ENCODE measurements around the gene HOXB6. TPM values are rescaled to one million over a fixed set of nuclear protein-coding genes. Genes with fewer than 3 reads are reported as not detected.

Gene HOXB6
- total and polyA plus RNA-seq, 3 experiments from 2014 or later, result 0.22 to 0.37 TPM; not detected in 1

- Mint-ChIP-seq H3K4me1 (peaks cover 16 to 38% (median 28%) of the 10 kb centered on the region in 3 donors), H3K27ac (peak overlapping the region in 2 of 8 donors; percentile 20 to 45), H3K36me3 (peaks cover 0 to 1% (median 0%) of the 10 kb centered on the region in 3 donors), H3K27me3 (peaks cover 61 to 72% of the 10 kb centered on the region in 2 donors), H3K9me3 (no peaks in the 10 kb centered on the region), H3K4me3 (peak overlapping the region in 1 of 7 donors; percentile 48)
- Histone ChIP-seq H3K4me1 (ENCODE audit: insufficient read depth, low read length) (peaks cover 15% of the 10 kb centered on the region), H3K4me3 (ENCODE audit: low read length) (no peak overlapping the region), H3K36me3 (ENCODE audit: insufficient read depth, low read length) (no peaks in the 10 kb centered on the region), H3K27me3 (ENCODE audit: insufficient read depth, low read length, poor library complexity, severe bottlenecking) (peaks cover 32% of the 10 kb centered on the region), H3K27ac (ENCODE audit: low read depth, low read length) (no peak overlapping the region), H3K9me3 (ENCODE audit: low read length) (no peaks in the 10 kb centered on the region)
- DNase-seq, result no peak
- CTCF ChIA-PET, result no interaction called here
- POLR2A ChIA-PET, result no interaction called here
Observed at GRCh38 chr17:48644159-48644558, 39.4 kb upstream of the HOXB6 start.

- H3K4me1 Mint-ChIP-seq, result peaks cover 16 to 38% (median 28%) of the 10 kb centered on the region in 3 donors
- ChIA-PET POLR2A (no interaction called here), CTCF (interaction anchor here (0.8 kb wide), 1 partner anchor 25 kb away, joined by 3 read pairs; no protein-coding TSS in a partner anchor)
- H3K4me3 ChIP-seq (ENCODE audit: low read length), result no peak overlapping the region
- no peaks in the 10 kb centered on the region for H3K9me3 Mint-ChIP-seq
- H3K27ac ChIP-seq (ENCODE audit: low read depth, low read length), result no peak overlapping the region
- peaks cover 0 to 1% (median 0%) of the 10 kb centered on the region in 3 donors for H3K36me3 Mint-ChIP-seq
- H3K36me3 ChIP-seq (ENCODE audit: insufficient read depth, low read length), result no peaks in the 10 kb centered on the region
- H3K27me3 Mint-ChIP-seq, result peaks cover 61 to 77% of the 10 kb centered on the region in 2 donors
- H3K4me1 ChIP-seq (ENCODE audit: insufficient read depth, low read length), result peaks cover 15% of the 10 kb centered on the region
- H3K4me3 Mint-ChIP-seq, result peak overlapping the region in 1 of 7 donors; percentile 57
- H3K27ac Mint-ChIP-seq, result no peak overlapping the region
- H3K9me3 ChIP-seq (ENCODE audit: low read length), result no peaks in the 10 kb centered on the region
- H3K27me3 ChIP-seq (ENCODE audit: insufficient read depth, low read length, poor library complexity, severe bottlenecking), result peaks cover 34% of the 10 kb centered on the region
- DNase-seq, result no peak
Observed at GRCh38 chr17:48643697-48644012, 38.9 kb upstream of the HOXB6 start.

DNA sequence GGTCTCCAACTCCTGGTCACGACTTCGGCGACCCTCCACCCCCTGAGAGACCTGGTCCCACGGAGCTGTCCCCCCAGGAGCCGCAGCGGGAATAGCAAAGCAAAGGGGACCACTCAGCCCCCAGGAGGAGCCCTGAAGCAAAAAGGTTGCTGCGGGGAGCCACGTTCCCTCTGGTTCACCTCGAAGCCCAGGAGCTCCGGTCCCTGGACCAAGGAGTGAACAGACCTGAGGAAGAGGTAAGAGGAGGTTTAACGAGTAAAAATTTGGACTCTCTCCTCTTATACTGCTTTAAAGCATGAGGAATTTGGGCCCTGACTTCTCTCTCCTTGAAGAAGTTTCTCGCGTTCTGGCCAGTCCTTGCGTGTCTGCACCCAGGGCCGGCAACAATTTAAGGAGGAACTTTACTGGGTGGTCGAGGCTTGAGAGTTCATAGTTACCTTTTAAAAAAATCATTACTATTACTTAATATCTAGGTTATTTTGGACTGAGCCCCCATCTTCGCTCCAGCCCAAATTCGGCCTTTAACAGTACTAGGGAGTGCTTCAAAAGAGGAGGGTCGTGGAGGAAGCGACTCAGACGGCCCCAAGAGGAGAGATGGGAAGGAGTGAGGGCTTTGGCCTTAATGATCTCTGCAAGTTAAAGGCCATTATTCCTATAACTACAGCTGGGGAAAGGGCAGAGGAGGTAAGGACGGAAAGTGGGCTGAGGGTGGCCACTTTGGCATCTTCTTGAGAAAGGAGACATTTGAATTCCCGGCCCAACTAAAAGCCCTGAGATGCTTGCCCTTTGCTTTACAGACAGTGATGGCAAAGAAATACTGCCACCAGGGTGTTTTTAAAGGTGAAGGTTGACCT is 38.3 kb upstream of the HOXB6 start:
- Mint-ChIP-seq H3K27me3 (peaks cover 65 to 81% of the 10 kb centered on the region in 2 donors), H3K36me3 (peaks cover 0 to 1% (median 0%) of the 10 kb centered on the region in 3 donors), H3K4me1 (peaks cover 16 to 37% (median 26%) of the 10 kb centered on the region in 3 donors), H3K9me3 (no peaks in the 10 kb centered on the region), H3K4me3 (peak overlapping the region in 2 of 7 donors; percentile 57 to 65), H3K27ac (no peak overlapping the region)
- Histone ChIP-seq H3K4me3 (ENCODE audit: low read length) (no peak overlapping the region), H3K27me3 (ENCODE audit: insufficient read depth, low read length, poor library complexity, severe bottlenecking) (peaks cover 34% of the 10 kb centered on the region), H3K4me1 (ENCODE audit: insufficient read depth, low read length) (peaks cover 15% of the 10 kb centered on the region), H3K27ac (ENCODE audit: low read depth, low read length) (no peak overlapping the region), H3K36me3 (ENCODE audit: insufficient read depth, low read length) (no peaks in the 10 kb centered on the region), H3K9me3 (ENCODE audit: low read length) (no peaks in the 10 kb centered on the region)
- no peak for DNase-seq
- POLR2A ChIA-PET, result no interaction called here
- CTCF ChIA-PET, result interaction anchor here (0.8 kb wide), 1 partner anchor 24 kb away, joined by 3 read pairs; no protein-coding TSS in a partner anchor

DNA sequence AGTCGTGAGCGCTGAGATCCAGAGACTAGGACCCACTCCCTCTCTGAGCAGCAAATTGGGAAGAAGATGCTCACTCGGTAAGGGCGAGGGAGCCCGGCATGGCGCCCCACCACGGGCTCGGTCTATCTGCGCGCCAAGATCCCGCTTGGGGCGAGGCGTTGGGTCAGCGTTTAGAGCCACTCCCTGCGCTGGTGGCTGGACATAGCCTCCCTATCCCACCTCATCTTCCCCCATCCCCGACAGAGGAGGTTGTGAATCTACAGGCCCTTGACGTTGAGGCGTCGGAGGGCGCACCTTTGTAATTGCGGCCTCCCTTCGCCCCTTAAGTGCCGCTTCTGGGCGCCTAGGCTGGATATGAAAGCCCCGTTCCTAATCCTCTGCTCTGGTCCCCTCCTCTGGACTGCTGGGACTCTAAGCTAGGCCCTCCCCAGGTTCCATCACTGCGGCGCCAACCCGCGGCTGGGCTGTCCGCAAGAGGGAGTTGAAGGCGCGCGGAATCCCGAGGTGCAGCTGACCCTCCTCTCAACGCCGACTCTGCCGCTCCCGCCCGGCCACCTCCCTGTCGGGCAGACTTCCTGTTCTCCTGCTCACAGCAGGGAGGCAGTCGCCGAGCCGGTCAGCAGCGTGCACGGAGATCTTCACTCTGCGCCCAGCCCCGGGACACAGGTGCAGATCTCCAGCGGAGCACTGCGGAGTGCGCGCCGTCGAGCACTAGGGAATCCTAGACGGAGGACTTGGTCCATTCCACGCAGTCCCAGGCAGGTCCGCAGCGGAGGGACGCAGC is 37.5 kb upstream of the HOXB6 start:
- Mint-ChIP-seq H3K4me1 (peaks cover 12 to 30% (median 20%) of the 10 kb centered on the region in 3 donors), H3K36me3 (peaks cover 0 to 1% (median 0%) of the 10 kb centered on the region in 3 donors), H3K4me3 (no peak overlapping the region), H3K9me3 (no peaks in the 10 kb centered on the region), H3K27ac (no peak overlapping the region), H3K27me3 (peaks cover 69 to 83% of the 10 kb centered on the region in 2 donors)
- DNase-seq, result no peak
- Histone ChIP-seq H3K27ac (ENCODE audit: low read depth, low read length) (no peak overlapping the region), H3K9me3 (ENCODE audit: low read length) (no peaks in the 10 kb centered on the region), H3K27me3 (ENCODE audit: insufficient read depth, low read length, poor library complexity, severe bottlenecking) (peaks cover 41% of the 10 kb centered on the region), H3K4me3 (ENCODE audit: low read length) (no peak overlapping the region), H3K36me3 (ENCODE audit: insufficient read depth, low read length) (no peaks in the 10 kb centered on the region), H3K4me1 (ENCODE audit: insufficient read depth, low read length) (peaks cover 10% of the 10 kb centered on the region)
- CTCF ChIA-PET, result interaction anchor here (0.9 kb wide), 1 partner anchor 36 kb away, joined by 3 read pairs; no protein-coding TSS in a partner anchor
- POLR2A ChIA-PET, result no interaction called here

DNA sequence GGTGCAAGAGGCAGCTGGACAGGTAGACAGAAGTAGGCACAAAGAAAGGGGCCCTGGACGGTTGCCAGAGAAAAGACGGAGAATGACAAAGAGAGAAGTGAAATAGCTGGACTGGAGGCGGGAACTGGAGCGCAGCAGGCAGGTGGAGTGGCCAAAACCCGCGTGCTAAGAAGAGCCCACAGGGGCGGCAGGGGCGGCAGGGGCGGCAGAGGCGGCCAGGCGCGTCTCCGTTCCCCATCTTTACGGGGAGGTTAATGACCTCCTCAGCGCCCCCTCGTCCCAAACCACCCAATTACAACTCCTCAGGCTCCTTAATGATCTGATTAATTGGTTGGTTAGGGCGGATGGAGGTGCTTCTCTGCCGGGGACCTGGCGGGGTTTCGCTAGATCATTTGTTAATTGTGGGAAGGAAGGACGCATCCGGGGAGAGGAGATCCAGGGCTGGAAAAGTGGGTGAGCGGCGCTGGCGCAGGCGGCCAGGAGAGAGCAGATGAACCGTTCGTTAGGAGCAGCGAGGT is 36.8 kb upstream of the HOXB6 start:
- Mint-ChIP-seq H3K27me3 (peaks cover 69 to 90% of the 10 kb centered on the region in 2 donors), H3K4me1 (peaks cover 14 to 30% (median 18%) of the 10 kb centered on the region in 3 donors), H3K27ac (peak overlapping the region in 1 of 8 donors; percentile 47), H3K9me3 (no peaks in the 10 kb centered on the region), H3K4me3 (peak overlapping the region in 2 of 7 donors; percentile 15 to 86), H3K36me3 (no peaks in the 10 kb centered on the region)
- Histone ChIP-seq H3K27me3 (ENCODE audit: insufficient read depth, low read length, poor library complexity, severe bottlenecking) (peaks cover 47% of the 10 kb centered on the region), H3K9me3 (ENCODE audit: low read length) (no peaks in the 10 kb centered on the region), H3K4me3 (ENCODE audit: low read length) (no peak overlapping the region), H3K36me3 (ENCODE audit: insufficient read depth, low read length) (no peaks in the 10 kb centered on the region), H3K27ac (ENCODE audit: low read depth, low read length) (no peak overlapping the region), H3K4me1 (ENCODE audit: insufficient read depth, low read length) (peaks cover 10% of the 10 kb centered on the region)
- DNase-seq, result no peak
- ChIA-PET CTCF (interaction anchor here (0.9 kb wide), 1 partner anchor 37 kb away, joined by 3 read pairs; no protein-coding TSS in a partner anchor), POLR2A (no interaction called here)

DNA sequence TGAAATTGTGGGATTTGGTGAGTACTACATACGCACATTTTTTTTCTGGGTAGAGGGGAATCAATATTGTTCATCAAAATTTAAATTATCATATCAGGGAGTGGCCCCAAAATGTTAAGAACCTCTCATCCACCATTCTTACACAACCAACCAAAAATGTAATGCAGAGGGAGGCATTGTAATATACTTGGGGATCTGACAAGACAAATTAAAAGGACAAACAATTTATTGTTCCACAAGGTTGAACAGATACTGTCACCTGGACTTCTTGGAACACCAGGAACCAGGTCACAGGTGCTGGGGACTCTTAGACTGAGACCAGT is 36.0 kb upstream of the HOXB6 start:
- Mint-ChIP-seq H3K27me3 (peaks cover 74 to 95% of the 10 kb centered on the region in 2 donors), H3K4me1 (peaks cover 15 to 30% (median 24%) of the 10 kb centered on the region in 3 donors), H3K4me3 (no peak overlapping the region), H3K27ac (no peak overlapping the region), H3K9me3 (no peaks in the 10 kb centered on the region), H3K36me3 (no peaks in the 10 kb centered on the region)
- Histone ChIP-seq H3K27me3 (ENCODE audit: insufficient read depth, low read length, poor library complexity, severe bottlenecking) (peaks cover 53% of the 10 kb centered on the region), H3K4me3 (ENCODE audit: low read length) (no peak overlapping the region), H3K36me3 (ENCODE audit: insufficient read depth, low read length) (no peaks in the 10 kb centered on the region), H3K4me1 (ENCODE audit: insufficient read depth, low read length) (peaks cover 9% of the 10 kb centered on the region), H3K9me3 (ENCODE audit: low read length) (no peaks in the 10 kb centered on the region), H3K27ac (ENCODE audit: low read depth, low read length) (no peak overlapping the region)
- no peak for DNase-seq
- ChIA-PET POLR2A (no interaction called here), CTCF (no interaction called here)

DNA sequence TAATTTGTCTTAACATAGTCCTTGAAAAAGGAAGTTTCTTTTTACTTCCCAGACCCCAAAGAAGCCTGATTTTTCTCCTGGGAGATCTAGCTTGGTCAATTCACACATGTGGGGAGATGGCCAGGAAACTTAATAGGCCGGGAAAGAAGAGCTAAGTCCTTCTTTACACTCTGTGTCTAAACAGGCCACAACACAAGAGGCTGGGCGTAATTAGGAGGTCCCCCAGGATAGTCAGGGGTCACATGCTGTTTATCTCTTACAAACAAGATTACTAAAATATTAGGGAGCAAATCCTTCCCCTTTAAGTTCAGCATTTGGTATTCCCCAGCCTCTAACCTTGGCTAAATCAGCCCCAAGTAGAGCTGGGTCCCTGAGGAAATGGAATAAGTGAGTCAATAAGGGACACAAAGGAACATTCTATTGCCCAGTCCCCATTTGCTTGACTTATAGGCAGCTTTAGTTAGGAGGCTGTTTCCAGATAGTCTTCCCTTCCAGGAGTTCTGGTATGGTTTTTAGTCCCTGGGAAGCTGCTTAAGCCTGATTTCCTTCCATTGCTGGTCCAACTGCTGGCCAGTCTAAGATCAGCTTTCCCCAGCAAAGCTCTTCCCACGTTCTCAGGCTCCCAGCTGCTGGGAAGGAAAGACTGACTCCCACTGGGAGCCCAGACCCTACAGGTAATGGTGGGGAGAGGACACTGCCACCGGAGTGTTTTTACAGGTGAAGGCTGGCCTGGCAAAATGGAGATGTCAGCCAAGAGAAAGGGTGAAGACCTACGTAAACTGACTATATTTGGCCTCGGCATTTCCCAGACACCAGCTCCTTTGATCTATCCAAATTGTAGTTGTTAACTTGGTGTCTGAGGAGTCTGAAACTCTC is 35.4 kb upstream of the HOXB6 start:
- Mint-ChIP-seq H3K4me3 (peak overlapping the region in 1 of 7 donors; percentile 14), H3K27me3 (peaks cover 74 to 95% of the 10 kb centered on the region in 2 donors), H3K4me1 (peaks cover 14 to 25% (median 18%) of the 10 kb centered on the region in 3 donors), H3K9me3 (no peaks in the 10 kb centered on the region), H3K36me3 (no peaks in the 10 kb centered on the region), H3K27ac (peak overlapping the region in 1 of 8 donors; percentile 38)
- no peaks in the 10 kb centered on the region for H3K36me3 ChIP-seq (ENCODE audit: insufficient read depth, low read length)
- ChIA-PET POLR2A (no interaction called here), CTCF (no interaction called here)
- H3K4me1 ChIP-seq (ENCODE audit: insufficient read depth, low read length), result peaks cover 9% of the 10 kb centered on the region
- H3K27me3 ChIP-seq (ENCODE audit: insufficient read depth, low read length, poor library complexity, severe bottlenecking), result peaks cover 53% of the 10 kb centered on the region
- H3K9me3 ChIP-seq (ENCODE audit: low read length), result no peaks in the 10 kb centered on the region
- H3K27ac ChIP-seq (ENCODE audit: low read depth, low read length), result no peak overlapping the region
- no peak overlapping the region for H3K4me3 ChIP-seq (ENCODE audit: low read length)
- DNase-seq, result no peak
